PC-9 (cell line): ENCODE measurements around the gene LIPG.

Experiments used
- CTCF ChIP-seq: fragments of 200-600 bp; sonication (generic); conservative IDR thresholded peaks from 2 replicates; pipeline ENCODE4 v1.6.1; 2017; ENCODE audit warnings: mixed run types, antibody characterized with exemption, mild to moderate bottlenecking, moderate library complexity
- EZH2 ChIP-seq: fragments of 200-600 bp; sonication (generic); IDR thresholded peaks from 2 replicates; pipeline ENCODE4 v1.8.0; 2017; ENCODE audit warnings: antibody characterized with exemption, low read depth

- TF ChIP-seq CTCF (no peak), EZH2 (no peak)
Measured at GRCh38 chr18:49616618-49617328, 54.9 kb downstream of the LIPG start.
